ENCODE data around the gene FHL3.

Gene FHL3

GRCh38 chr1:38005195-38006007, at the start of gene FHL3:
Gene FHL3, minus strand, starts transcription at chr1:38005514. Its CDS starts 6,102 bp downstream, at chr1:37999412.
- DNase-seq, result peak; percentile 84

GRCh38 chr1:38053416-38054091, 48.2 kb upstream of the FHL3 start:
- DNase-seq, result no peak

GRCh38 chr1:38052750-38053415, 47.6 kb upstream of the FHL3 start:
- no peak for DNase-seq

- DNase-seq, result no peak
Measured at GRCh38 chr1:38051079-38051543, 45.8 kb upstream of the FHL3 start.

GRCh38 chr1:38050397-38051078, 45.2 kb upstream of the FHL3 start:
- no peak for DNase-seq

GRCh38 chr1:38047603-38048141, 42.4 kb upstream of the FHL3 start:
- no peak for DNase-seq

- peak; percentile 92 for DNase-seq
Measured at GRCh38 chr1:38046884-38047602, 41.7 kb upstream of the FHL3 start.

- no peak for DNase-seq
Measured at GRCh38 chr1:38046333-38046883, 41.1 kb upstream of the FHL3 start, which contains the start of gene POU3F1. Gene POU3F1, minus strand, starts transcription at chr1:38046793. Its CDS starts 50 bp downstream, at chr1:38046743.

GRCh38 chr1:38045401-38046332, 40.4 kb upstream of the FHL3 start:
- no peak for DNase-seq

- no peak for DNase-seq
Measured at GRCh38 chr1:38044221-38045215, 39.2 kb upstream of the FHL3 start.

GRCh38 chr1:38043036-38043747, 37.9 kb upstream of the FHL3 start:
- DNase-seq, result no peak

- no peak for DNase-seq
Measured at GRCh38 chr1:38041936-38042834, 36.9 kb upstream of the FHL3 start.

- no peak for DNase-seq
Measured at GRCh38 chr1:38039331-38040088, 34.2 kb upstream of the FHL3 start.

- DNase-seq, result no peak
Measured at GRCh38 chr1:38038861-38039260, 33.5 kb upstream of the FHL3 start.

GRCh38 chr1:38037221-38037939, 32.1 kb upstream of the FHL3 start:
- no peak for DNase-seq

GRCh38 chr1:38034871-38035270, 29.6 kb upstream of the FHL3 start:
- DNase-seq, result no peak
